Body of pancreas (tissue), 4 donors: ENCODE measurements around the gene ALG6.

Experiments used
- CTCF ChIP-seq, 7 experiments: fragments of 450-650 bp in 4 of 7; fragments of 200-600 bp in 3 of 7; sonication (generic) in 3 of 7; IDR thresholded peaks; one replicate each; pipeline ENCODE4 v1.5.1; 2016 to 2019; ENCODE audit warnings: antibody characterized with exemption in 7 of 7
- POLR2A ChIP-seq, 3 donors: fragments of 450-650 bp; IDR thresholded peaks; one replicate each; pipeline ENCODE4 v1.6.1; 2016; ENCODE audit warnings: antibody characterized with exemption in 3 of 3, mild to moderate bottlenecking in 2 of 3

DNA sequence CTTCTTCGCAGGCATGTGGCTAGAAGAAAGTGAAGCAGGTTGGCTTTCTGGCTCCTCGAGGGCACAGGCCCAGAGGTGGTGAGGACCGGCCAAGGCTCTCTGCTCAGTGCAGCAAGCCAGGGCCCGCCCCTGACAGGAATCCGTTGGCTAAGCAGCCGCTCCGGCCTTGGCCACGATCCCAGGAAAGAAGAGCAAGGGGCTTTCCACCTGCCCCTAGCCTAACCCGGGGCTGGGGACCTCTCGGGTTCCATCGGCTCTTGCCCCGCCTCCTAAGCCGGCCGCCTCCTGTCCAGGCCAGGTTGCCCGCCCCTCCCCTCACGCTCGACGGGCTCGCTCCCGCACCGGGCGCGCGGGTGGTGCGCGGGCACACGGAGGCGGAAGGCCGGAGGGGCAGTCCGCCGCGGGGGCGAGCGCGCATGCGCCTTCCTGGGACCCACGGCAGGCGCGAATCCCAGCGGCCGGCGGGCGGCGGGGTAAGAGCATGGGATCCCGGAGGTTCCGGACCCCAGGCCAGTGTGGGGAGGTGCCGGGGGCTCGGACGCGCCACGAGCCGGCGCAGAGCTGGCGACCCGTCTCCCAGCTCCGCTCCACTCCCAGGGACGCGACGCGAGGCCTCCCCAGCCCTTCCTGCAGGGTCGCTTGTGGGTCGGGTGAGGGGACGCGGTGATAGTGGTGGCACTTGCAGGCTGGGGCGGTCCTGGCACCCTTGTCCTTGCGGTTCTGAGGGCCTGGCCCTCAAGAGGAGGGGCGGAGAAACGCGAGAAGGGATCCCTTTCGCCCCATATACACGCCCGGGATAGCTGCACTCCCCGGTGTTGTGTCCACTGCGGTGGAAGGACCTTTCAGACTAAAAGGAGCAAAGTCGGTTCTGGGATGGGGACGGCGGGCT lies at the start of gene ALG6:
- TF ChIP-seq CTCF (IDR thresholded peaks at IDR 0.05) (peak in 3 of 7 experiments; percentile 22 to 30 (median 25)), POLR2A (IDR thresholded peaks at IDR 0.05) (peak; percentile 68 to 80 (median 77))
